HG03571 (cell line): ENCODE results near the gene TGFBR3L.
"Not testable (repeated sequence)": the region's sequence is repeated elsewhere in the genome, so short reads cannot be mapped to it uniquely, and the experiment has no call there.

Source experiments
- ATAC-seq: cut with Tn5 transposase; IDR thresholded peaks from one replicate; pipeline ENCODE4 v1.9.1; 2021; ENCODE audit not compliant: unreplicated experiment

Gene TGFBR3L

DNA sequence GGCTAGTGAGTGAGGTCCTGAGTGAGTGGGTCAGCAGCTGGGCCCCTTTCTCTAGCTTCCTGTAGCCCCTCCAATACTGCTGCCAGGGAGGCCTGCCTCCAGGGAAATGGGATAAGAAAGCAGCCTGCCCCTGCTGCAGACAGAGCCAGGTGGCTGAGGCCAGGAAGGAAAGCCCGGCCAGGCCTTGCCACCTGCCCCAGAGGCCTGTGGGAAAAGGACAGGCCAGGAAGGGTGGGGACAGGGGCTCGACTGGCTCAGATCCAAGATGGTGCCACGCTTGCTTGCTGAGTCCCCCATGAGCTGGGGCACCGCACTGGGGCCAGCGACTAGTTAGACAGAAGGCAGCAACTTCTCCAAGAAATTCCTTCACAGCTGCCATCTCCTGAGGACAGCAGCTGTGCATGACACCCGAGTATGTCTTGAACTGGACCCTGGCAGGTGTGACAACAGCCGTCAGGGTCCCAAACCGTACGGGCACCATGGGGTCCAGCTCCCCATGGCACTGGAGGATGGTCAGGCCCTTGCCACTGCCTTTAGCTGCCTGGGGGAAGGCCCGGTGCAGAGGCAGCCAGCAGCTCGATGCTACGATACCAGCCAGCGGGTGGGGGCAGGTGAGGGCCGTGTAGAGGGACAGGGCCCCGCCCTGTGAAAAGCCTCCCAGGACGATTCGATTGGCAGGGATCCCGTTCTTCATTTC is 35.4 kb upstream of the TGFBR3L start:
- ATAC-seq = no peak

DNA sequence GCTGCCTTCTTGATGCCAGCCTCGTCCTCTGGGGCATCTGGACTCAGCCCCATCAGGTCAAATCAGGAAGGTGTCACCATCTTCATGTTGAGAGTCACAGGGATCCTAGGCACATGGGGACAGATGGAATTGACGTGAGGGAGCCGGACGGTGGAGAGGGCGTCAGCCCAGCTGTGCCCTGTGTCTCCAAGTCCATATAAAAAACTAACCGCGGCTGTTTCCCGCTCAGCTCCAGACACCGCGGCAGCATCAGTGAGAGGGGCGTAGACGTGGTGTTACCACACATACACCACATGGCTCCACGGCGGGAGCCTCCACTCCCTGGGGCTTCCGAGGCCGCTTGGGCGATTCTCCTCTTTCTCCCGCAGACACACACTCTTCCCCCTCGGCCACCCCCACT is 34.8 kb upstream of the TGFBR3L start:
- ATAC-seq = no peak

DNA sequence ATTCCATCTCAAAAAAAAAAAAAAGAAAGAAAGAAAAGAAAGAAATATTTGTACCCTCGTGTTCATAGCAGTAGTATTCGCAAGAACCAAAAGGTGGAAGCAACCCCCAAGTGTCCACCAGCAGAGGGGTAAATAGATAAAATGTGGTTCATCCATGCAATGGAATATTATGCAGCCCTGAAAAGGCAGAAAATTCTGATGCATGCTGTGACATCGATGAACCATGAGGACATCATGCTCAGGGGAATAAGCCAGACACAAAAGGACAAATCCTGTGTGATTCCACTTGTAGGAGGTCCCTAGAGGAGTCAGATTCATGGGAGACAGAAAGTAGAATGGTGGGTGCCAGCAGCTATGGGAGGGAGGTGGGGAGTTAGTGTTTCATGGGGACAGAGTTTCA is 32.7 kb upstream of the TGFBR3L start:
- ATAC-seq = no peak

DNA sequence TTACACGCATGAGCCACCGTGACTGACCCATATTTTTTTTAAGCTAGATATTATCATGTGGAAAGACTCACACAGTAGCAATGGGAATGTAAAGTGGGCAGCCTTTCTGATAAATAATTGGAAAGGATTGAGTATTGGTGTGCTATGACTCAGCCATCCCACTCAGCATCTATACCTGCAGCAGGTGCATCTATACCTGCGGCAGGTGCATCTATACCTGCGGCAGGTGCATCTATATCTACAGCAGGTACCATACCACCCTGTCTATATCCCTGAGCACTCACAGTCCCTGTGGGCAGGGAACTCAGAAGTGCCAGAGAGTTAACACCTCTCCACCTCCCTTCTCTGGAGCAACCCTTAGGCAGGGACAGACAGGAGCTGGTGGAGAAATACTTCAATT is 31.5 kb upstream of the TGFBR3L start:
- ATAC-seq = no peak

DNA sequence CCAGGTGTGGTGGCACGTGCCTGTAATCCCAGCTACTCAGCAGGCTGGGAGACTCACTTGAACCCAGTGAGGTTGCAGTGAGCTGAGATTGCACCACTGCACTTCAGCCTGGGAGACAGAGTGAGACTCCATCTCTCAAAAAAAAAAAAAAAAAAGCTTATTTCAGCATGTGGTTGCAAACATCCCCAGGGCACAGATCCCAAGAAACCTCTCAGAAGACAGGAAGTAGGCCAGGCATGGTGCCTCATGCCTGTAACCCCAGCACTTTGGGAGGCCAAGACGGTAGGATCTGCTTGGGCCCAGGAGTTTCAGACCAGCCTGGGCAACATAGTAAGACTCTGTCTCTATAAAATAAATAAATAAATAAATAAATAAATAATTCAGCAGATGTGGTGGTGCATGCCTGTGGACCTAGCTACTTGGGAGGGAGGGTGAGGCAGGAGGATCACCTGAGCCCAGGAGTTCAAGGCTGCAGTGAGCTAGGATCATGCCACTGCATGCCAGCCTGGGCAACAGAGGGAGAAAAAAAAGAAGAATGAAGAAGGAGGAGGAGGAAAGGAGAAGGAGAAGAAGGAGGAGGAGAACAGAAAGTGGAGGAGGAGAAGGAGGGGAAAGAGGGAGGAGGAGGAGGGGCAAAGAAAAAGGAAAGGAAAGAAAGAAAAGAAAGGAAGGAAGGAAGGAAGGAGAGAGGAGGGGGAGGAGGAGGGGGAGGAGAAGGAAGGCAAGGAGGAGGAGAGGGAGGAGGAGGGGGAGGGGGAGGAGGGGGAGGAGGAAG is 30.6 kb upstream of the TGFBR3L start:
- ATAC-seq = no peak

DNA sequence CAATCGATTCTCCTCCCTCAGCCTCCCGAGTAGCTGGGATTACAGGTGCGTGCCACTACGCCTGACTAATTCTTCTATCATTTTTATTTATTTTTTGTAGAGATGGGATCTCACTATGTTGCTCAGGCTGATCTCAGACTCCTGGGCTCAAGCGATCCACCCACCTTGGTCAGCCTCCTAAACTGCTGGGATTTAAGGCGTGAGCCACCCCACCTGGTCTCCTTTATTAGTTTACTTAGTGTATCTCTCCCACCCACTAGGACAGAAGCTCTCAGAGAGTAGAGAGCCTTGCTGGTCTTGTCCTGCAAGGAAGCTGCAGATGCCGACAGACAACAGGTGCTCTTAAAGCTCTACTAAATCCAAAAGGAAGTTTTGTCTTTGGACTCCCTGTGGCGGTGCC is 28.8 kb upstream of the TGFBR3L start:
- no peak for ATAC-seq

DNA sequence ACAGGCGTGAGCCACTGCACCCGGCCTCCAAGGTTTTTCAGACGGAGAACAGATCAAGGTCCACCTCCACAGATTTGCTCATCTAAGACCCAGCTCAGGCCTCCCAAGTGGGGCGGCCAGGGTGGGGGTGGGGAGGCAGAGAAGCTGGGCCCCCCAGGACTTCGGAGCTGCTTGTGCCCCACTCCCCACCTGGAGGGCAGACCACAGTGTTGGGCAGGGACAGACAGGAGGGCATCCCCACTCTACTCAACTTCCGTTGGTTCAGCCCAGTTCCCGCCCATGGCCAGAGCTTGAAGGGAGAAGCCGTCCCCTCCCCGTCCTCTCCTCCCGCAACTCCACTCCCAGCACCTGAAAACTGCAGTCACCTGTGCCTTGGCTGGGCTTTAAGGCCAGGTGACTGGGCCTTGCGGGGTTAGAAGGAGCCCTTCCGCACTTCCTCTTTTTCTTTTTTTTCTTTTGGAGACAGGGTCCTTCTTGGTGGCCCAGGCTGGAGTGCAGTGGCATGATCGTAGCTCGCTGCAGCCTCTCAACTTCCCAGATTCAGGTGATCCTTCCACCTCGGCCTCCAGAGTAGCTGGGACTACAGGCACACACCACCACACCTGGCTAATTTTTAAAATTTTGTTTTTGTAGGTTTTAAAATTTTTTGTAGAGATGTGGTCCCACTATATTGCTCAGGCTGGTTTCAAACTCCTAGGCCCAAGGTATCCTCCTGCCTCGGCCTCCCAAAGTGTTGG is 27.1 kb upstream of the TGFBR3L start:
- no peak for ATAC-seq

DNA sequence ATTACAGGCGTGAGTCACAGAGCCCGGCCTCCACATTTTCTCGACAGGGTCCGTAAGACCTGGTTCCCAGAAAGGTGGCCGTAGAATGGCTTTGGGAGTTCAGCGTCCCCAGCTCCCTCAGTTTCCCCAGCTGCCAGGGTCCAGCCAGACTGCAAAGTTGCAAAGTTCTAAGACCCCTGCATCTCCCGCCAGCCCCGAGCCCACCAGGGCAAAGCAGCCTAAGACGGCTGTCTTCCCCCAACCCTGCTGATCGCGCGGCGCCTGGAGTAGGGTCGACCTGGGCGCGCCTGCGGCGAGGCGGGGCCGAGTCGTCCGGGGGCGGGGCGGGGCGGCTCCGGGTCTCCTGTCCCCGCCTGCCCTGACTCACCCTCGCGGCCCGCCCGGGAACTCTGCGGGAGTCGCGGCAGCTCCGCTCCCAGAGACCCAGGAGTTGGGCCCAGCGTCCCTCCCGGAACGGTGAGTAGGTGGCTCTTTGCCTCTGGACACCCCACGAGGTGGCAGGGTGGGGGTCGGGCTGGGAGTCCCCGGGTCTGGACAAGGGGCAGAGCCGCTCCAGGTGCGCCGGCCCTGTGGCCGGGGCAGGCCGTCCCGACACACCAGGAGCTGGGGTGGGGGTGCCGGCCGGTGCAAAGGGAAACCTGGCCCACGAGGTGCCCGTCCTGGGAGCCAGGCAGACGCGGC is 26.3 kb upstream of the TGFBR3L start, which contains the start of gene LRRC8E:
LRRC8E (plus strand) TSS at position 366 of the 681 bp plus-strand sequence. CDS start 7,094 bp downstream, outside the sequence.
- no peak for ATAC-seq

DNA sequence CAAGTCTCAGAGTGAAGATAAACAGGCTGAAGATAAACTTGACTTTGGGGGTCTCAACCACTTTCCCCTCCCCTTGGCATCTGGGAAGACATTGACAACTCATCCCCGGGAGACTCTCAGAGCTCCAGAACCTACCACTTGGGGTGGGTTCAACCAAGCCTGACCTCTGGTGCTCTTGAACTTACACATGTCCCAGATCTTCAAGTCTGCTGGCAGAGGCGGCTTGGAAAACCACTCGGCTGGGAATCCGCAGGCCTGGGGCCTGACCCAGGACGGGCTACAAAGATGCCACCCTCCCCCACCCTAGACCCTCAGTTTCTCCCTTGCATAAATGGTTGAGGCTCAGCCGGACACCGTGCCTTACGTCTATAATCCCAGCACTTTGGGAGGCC is 25.8 kb upstream of the TGFBR3L start:
- no peak for ATAC-seq

DNA sequence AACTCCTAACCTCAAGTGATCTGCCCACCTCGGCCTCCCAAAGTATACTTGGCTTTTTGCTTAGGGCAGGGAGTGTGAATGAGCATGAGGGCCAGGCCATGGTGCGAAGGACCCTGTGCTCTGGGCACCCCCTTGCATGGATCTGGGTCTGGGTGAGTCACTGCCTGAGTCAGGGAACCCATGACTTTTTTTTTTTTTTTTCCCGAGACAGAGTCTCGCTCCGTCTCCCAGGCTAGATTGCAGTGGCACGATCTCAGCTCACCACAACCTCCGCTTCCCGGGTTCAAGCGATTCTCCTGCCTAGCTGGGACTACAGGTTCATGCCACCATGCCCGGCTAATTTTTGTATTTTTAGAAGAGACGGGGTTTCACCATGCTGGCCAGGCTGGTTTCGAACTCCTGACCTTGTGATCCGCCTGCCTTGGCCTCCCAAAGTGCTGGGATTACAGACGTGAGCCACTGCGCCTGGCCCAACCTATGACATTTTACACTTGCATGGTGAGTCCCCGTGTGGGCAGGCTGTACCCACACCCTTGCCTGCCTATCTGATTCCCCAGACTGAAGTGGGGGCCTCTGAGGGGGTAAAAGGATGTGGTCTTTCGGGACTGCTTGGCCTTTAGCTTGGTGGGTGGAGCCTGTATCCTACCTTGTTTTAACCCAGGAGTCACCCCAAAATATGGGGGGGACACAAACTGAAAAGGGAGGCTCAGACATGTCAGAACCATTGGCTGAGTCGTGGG is 21.1 kb upstream of the TGFBR3L start:
- not testable (repeated sequence) for ATAC-seq

DNA sequence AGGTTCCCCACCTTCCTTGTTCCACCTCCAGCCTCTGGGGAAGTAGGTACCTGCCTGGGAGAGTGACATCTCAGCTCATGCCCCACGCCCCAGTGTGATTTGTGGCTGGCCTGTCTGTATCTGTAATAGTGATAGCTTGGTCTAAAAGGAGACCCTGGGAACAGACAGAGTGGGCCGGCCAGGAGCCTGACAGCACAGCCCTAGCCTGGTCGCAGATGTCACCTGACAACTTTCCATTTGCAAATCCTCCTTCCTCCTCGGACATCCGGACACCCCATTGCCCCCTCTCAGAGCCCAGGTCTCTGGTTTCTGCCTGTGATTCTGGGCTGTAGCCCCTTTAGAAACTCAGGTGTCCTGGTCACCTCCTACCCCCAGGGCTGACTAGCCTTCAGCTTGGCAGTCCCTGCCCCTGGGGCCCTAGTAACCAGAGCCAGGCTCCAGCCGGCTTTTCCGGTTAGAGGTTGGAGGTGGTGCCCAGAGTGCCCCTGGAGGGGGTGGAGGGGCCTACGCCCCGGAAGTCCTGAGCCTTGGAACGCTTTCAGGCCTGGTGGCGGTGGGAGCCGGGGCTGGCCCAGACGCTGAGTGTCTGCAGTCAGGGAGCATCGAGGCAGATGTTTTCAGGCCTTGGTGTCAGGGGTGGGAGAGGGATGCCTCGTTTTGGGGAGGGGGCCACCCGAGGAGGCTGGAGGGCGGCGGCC is 19.9 kb upstream of the TGFBR3L start:
- no peak for ATAC-seq

DNA sequence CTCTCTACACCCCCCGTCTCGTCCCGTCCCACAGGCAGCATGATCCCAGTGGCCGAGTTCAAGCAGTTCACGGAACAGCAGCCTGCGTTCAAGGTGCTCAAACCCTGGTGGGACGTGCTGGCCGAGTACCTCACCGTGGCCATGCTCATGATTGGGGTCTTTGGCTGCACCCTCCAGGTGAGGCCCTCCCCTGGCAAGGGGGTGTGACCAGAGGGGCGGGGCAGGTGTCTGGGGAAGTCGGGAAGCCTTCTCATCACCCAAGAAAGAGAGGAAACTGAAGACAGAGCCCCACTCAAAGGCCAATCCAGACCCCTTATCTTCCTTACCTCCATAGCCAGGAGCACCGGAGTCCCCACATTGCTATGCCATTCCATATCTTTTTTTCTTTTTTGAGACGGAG is 19.1 kb upstream of the TGFBR3L start:
- no peak for ATAC-seq

DNA sequence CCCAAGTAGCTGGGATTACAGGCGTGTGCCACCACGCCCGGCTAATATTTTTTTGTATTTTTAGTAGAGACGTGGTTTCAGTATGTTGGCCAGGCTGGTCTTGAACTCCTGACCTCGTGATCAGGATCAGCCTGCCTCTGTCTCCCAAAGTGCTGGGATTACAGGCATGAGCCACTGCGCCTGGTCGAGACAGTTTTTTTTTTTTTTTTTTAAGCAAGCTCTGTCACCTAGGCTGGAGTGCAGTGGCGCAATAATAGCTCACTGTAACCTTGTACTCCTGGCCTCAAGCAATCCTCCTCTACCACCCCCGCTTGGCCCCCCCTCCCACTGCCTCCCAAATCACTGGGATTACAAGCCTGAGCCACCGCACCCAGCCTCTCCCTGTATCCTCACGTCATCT is 17.3 kb upstream of the TGFBR3L start:
- ATAC-seq = no peak

DNA sequence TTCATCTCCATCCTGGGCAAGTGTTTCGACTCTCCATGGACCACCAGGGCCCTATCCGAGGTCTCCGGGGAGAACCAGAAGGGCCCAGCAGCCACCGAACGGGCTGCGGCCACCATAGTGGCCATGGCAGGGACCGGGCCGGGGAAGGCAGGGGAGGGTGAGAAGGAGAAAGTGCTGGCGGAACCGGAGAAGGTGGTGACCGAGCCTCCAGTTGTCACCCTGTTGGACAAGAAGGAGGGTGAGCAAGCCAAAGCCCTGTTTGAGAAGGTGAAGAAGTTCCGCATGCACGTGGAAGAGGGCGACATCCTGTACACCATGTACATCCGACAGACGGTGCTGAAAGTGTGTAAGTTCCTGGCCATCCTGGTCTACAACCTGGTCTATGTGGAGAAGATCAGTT is 15.7 kb upstream of the TGFBR3L start:
- ATAC-seq = no peak

DNA sequence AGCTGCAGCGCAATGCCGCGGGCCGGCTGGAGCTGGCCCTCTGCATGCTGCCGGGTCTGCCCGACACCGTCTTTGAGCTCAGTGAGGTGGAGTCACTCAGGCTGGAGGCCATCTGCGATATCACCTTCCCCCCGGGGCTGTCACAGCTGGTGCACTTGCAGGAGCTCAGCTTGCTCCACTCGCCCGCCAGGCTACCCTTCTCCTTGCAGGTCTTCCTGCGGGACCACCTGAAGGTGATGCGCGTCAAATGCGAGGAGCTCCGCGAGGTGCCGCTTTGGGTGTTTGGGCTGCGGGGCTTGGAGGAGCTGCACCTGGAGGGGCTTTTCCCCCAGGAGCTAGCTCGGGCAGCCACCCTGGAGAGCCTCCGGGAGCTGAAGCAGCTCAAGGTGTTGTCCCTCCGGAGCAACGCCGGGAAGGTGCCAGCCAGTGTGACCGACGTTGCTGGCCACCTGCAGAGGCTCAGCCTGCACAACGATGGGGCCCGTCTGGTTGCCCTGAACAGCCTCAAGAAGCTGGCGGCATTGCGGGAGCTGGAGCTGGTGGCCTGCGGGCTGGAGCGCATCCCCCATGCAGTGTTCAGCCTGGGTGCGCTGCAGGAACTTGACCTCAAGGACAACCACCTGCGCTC is 14.8 kb upstream of the TGFBR3L start:
- no peak for ATAC-seq

DNA sequence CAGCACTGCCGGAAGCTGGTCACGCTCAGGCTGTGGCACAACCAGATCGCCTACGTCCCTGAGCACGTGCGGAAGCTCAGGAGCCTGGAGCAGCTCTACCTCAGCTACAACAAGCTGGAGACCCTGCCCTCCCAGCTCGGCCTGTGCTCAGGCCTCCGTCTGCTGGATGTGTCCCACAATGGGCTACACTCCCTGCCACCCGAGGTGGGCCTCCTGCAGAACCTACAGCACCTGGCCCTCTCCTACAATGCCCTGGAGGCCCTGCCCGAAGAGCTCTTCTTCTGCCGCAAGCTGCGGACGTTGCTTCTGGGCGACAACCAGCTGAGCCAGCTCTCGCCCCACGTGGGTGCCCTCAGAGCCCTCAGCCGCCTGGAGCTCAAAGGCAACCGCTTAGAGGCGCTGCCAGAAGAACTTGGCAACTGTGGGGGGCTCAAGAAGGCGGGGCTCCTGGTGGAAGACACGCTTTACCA is 14.2 kb upstream of the TGFBR3L start:
- no peak for ATAC-seq

DNA sequence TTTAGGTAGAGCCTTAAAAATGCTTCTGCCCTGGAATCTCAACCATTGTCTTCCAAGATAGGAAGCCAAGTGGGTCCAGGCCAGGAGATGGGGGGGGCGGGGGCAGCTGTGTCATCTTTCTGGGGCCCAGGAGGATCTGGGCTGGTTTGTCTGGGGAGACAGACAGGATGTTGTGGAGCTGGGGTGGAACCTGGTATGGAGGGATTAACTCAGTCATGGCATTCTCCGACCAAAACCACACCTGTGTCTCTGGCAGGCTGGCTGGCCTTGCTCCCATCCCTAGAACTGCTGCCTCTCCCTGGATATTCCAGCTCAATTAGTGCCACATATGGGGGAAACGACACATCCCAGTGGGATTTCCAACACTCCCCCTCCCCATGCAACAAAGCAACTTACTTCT is 13.7 kb upstream of the TGFBR3L start:
- ATAC-seq = no peak

DNA sequence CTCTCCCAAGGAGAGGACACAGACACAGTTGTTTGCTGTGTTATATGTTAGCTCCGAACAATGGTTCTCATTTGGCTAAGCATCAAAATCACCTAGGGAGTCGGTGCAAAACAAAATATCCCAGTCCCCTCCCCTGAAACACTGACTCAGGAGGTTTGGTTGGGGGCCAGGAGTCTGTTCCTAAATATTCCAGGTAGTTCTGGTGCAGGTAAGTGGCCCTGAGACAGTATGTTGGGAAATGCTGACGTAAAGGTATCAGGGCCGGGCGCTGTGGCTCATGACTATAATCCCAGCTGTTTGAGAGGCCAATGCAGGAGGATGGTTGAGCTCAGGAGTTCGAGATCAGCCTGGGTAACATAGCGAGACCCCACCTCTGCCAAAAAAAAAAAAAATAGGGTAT is 13.3 kb upstream of the TGFBR3L start:
- no peak for ATAC-seq

DNA sequence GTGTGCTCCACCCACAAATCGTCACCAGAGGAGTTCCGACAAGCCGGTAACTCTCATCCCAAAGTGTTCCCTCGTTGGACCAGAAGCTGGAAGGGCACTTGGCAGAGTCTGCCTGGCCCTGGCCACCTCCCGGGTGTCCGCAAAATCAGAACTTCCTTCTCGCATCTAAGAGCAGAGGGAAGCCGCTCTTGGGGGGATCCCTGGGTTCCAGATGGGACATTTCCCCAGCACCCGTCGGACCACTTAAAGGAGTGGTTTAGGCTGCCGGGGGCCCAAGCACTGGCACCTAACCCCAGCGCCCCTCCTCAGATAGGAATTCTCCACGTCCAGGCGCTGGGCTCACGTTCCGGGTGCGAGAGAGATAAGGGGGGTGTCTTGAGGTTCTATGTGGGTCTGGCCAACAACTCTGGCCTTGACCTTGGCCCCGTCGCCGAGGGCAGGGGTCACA is 11.8 kb upstream of the TGFBR3L start:
- peak; percentile 4 for ATAC-seq
